H9 (cell line): ENCODE data around the gene DLX5. TPM values are rescaled to one million over a fixed set of nuclear protein-coding genes. Genes with fewer than 3 reads are reported as not detected.

Experiments used
- DNase-seq: peaks from one replicate; pipeline ENCODE4 v3.0.0-alpha.2; 2017
- H2AFZ ChIP-seq: one replicate; pipeline ENCODE4 v1.6.1; 2013; ENCODE audit warnings: mild to moderate bottlenecking, low read length, control low read depth, moderate library complexity
- H2AK5ac ChIP-seq: 2 replicates; pipeline ENCODE4 v1.6.1; 2013; ENCODE audit warnings: low read length, control low read depth, mixed read lengths; ENCODE audit not compliant: insufficient read length
- H2BK120ac ChIP-seq: one replicate; pipeline ENCODE4 v1.6.1; 2013; ENCODE audit warnings: low read depth, mild to moderate bottlenecking, low read length, control low read depth, inconsistent platforms; ENCODE audit not compliant: poor library complexity, severe bottlenecking
- H2BK12ac ChIP-seq: 2 replicates; pipeline ENCODE4 v1.6.1; 2013; ENCODE audit warnings: low read length, control low read depth, mixed read lengths, low read depth; ENCODE audit not compliant: insufficient read length
- H2BK15ac ChIP-seq: 2 replicates; pipeline ENCODE4 v1.6.1; 2013; ENCODE audit warnings: low read depth, low read length, control low read depth
- H2BK20ac ChIP-seq: one replicate; pipeline ENCODE4 v1.6.1; 2013; ENCODE audit warnings: low read depth, mild to moderate bottlenecking, low read length, control low read depth, inconsistent platforms; ENCODE audit not compliant: poor library complexity, severe bottlenecking
- H2BK5ac ChIP-seq: 2 replicates; pipeline ENCODE4 v1.6.1; 2013; ENCODE audit warnings: low read length, control low read depth, mixed read lengths; ENCODE audit not compliant: insufficient read length
- H3K14ac ChIP-seq: 2 replicates; pipeline ENCODE4 v1.6.1; 2013; ENCODE audit warnings: low read length, control low read depth; ENCODE audit not compliant: insufficient read depth
- H3K18ac ChIP-seq: 2 replicates; pipeline ENCODE4 v1.6.1; 2013; ENCODE audit warnings: low read depth, mild to moderate bottlenecking, mixed read lengths, low read length, control low read depth; ENCODE audit not compliant: insufficient read length
- H3K23ac ChIP-seq: 2 replicates; pipeline ENCODE4 v1.6.1; 2013; ENCODE audit warnings: low read length, control low read depth, mixed read lengths, low read depth; ENCODE audit not compliant: insufficient read length
- H3K23me2 ChIP-seq: 2 replicates; pipeline ENCODE4 v1.6.1; 2013; ENCODE audit warnings: low read depth, mild to moderate bottlenecking, mixed read lengths, low read length, control low read depth; ENCODE audit not compliant: insufficient read length, poor library complexity, severe bottlenecking
- H3K27ac ChIP-seq: 2 replicates; pipeline ENCODE4 v1.5.1; 2013; ENCODE audit warnings: low read length, control low read depth, mixed read lengths, low read depth; ENCODE audit not compliant: insufficient read length
- H3K27me3 ChIP-seq: 2 replicates; pipeline ENCODE4 v1.6.1; 2013; ENCODE audit warnings: low read length, control low read depth, inconsistent platforms; ENCODE audit not compliant: insufficient read depth
- H3K4ac ChIP-seq: 2 replicates; pipeline ENCODE4 v1.6.1; 2013; ENCODE audit warnings: low read depth, mild to moderate bottlenecking, control low read depth, inconsistent platforms, low read length, moderate library complexity
- H3K4me1 ChIP-seq: 2 replicates; pipeline ENCODE4 v1.6.1; 2013; ENCODE audit warnings: low read length, control low read depth, inconsistent platforms; ENCODE audit not compliant: insufficient read depth
- H3K4me2 ChIP-seq: 2 replicates; pipeline ENCODE4 v1.6.1; 2013; ENCODE audit warnings: low read length, control low read depth, mixed read lengths; ENCODE audit not compliant: insufficient read length, insufficient read depth
- H3K56ac ChIP-seq: 2 replicates; pipeline ENCODE4 v1.6.1; 2013; ENCODE audit warnings: low read depth, mild to moderate bottlenecking, mixed read lengths, low read length, control low read depth; ENCODE audit not compliant: insufficient read length
- H3K79me1 ChIP-seq: 2 replicates; pipeline ENCODE4 v1.6.1; 2013; ENCODE audit warnings: low read depth, mild to moderate bottlenecking, moderate library complexity, low read length, control low read depth, inconsistent platforms; ENCODE audit not compliant: insufficient read depth, poor library complexity, severe bottlenecking
- H3K79me2 ChIP-seq: 2 replicates; pipeline ENCODE4 v1.6.1; 2013; ENCODE audit warnings: low read length, control low read depth, inconsistent platforms; ENCODE audit not compliant: insufficient read depth
- H3K9ac ChIP-seq: 2 replicates; pipeline ENCODE4 v1.6.1; 2013; ENCODE audit warnings: low read length, control low read depth, mixed read lengths; ENCODE audit not compliant: insufficient read length; ENCODE audit errors: extremely low read depth
- H3K9me3 ChIP-seq: one replicate; pipeline ENCODE4 v1.6.1; 2013; ENCODE audit warnings: low read depth, low read length, inconsistent platforms; ENCODE audit not compliant: control insufficient read depth
- H3T11ph ChIP-seq: one replicate; pipeline ENCODE4 v1.6.1; 2013; ENCODE audit warnings: mild to moderate bottlenecking, low read length, control low read depth, inconsistent platforms
- H4K20me1 ChIP-seq: one replicate; pipeline ENCODE4 v1.6.1; 2013; ENCODE audit not compliant: control insufficient read depth, insufficient read length, insufficient read depth
- H4K5ac ChIP-seq: 2 replicates; pipeline ENCODE4 v1.6.1; 2013; ENCODE audit warnings: low read depth, mild to moderate bottlenecking, mixed read lengths, low read length, control low read depth; ENCODE audit not compliant: insufficient read length
- H4K8ac ChIP-seq: replicated peaks from 2 replicates; pipeline ENCODE4 v1.6.1; 2013; ENCODE audit warnings: low read length, control low read depth, mixed read lengths, low read depth; ENCODE audit not compliant: insufficient read length
- H4K91ac ChIP-seq: 2 replicates; pipeline ENCODE4 v1.6.1; 2013; ENCODE audit warnings: low read depth, mild to moderate bottlenecking, moderate library complexity, mixed read lengths, low read length, control low read depth; ENCODE audit not compliant: insufficient read length
- H3K27ac Mint-ChIP-seq, 3 experiments: 2 replicates in 2 of 3; 3 replicates in 1 of 3; pipeline ENCODE4 v1.8.0; 2020 to 2021; ENCODE audit warnings: mixed read lengths in 3 of 3, mild to moderate bottlenecking in 1 of 3, moderate library complexity in 1 of 3
- H3K27me3 Mint-ChIP-seq: 2 replicates; pipeline ENCODE4 v1.8.0; 2021; ENCODE audit warnings: low read depth, mild to moderate bottlenecking, moderate library complexity, mixed read lengths
- H3K36me3 Mint-ChIP-seq, 3 experiments: 2 replicates in 2 of 3; 3 replicates in 1 of 3; pipeline ENCODE4 v1.8.0; 2020 to 2021; ENCODE audit warnings: low read depth in 3 of 3, mixed read lengths in 3 of 3; ENCODE audit not compliant: insufficient read depth in 1 of 3
- H3K4me1 Mint-ChIP-seq, 2 experiments: 2 replicates each; pipeline ENCODE4 v1.8.0; 2020; ENCODE audit warnings: mixed read lengths in 2 of 2
- H3K4me3 Mint-ChIP-seq, 2 experiments: 2 replicates in 1 of 2; 3 replicates in 1 of 2; pipeline ENCODE4 v1.8.0; 2020 to 2021; ENCODE audit warnings: mild to moderate bottlenecking in 2 of 2, mixed read lengths in 2 of 2, moderate library complexity in 1 of 2
- H3K9me3 Mint-ChIP-seq, 2 experiments: 2 replicates in 1 of 2; 3 replicates in 1 of 2; pipeline ENCODE4 v1.8.0; 2020; ENCODE audit warnings: mild to moderate bottlenecking in 2 of 2, mixed read lengths in 2 of 2, moderate library complexity in 1 of 2
- CTCF ChIP-seq: fragments of 200-600 bp; sonication (generic); conservative IDR thresholded peaks from 3 replicates; pipeline ENCODE4 v1.8.0; 2021; ENCODE audit warnings: antibody characterized with exemption, mild to moderate bottlenecking
- WGBS: extraction: QIAGEN DNeasy Blood & Tissue Kit; methylation state at CpG from one replicate; pipeline ENCODE4 v1.1.7; 2013; ENCODE audit warnings: missing lambda C conversion rate, low lambda C conversion rate, mixed read lengths; ENCODE audit not compliant: insufficient read length; ENCODE audit errors: extremely low coverage; 5-methylcytosine and 5-hydroxymethylcytosine counted together
- total RNA-seq: library from RNA; stranded (reverse); gene quantifications from 2 replicates; pipeline ENCODE4 v1.2.1, GENCODE V29; 2021

The DLX5 gene
- total RNA-seq, 1 experiment from 2014 or later: 0.22 TPM

DNA sequence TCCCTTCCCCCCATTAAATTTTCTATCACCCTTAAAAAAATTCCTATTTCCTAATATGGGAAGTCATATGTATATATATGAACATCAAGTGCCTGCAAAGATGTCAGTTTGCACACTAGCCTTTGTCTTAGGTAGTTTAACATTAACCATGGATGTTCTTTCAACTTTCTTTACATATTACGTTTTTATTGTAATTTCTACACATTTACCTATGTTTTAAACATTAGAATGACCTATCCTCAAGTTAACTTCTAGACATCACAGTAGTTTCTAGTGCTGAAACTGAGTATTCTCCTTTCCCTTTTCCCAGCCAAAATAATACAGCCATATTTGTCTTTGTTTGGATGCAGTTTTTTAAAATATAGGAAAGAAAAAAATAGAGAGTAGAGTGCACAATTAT, 13.5 kb downstream of the DLX5 start:
- H3K4me1 ChIP-seq: no peaks in the 10 kb centered on the region
- TF ChIP-seq CTCF: no peak
- H3K56ac ChIP-seq: no peak overlapping the region
- H2AFZ ChIP-seq: no peak overlapping the region
- H4K91ac ChIP-seq: no peak overlapping the region
- no peak for DNase-seq
- no peak overlapping the region for H3K14ac ChIP-seq
- H3K4me2 ChIP-seq: no peak overlapping the region
- no peak overlapping the region for H3K9ac ChIP-seq
- Mint-ChIP-seq H3K27ac (no peak overlapping the region; a peak in 1 of 7 replicates), H3K9me3 (peaks cover 6 to 16% of the 10 kb centered on the region in 2 experiments; a peak in 4 of 5 replicates), H3K27me3 (peaks cover 98% of the 10 kb centered on the region), H3K4me3 (no peak overlapping the region), H3K4me1 (peaks cover 13 to 42% of the 10 kb centered on the region in 2 experiments), H3K36me3 (no peaks in the 10 kb centered on the region)
- peaks cover 5% of the 10 kb centered on the region for H4K20me1 ChIP-seq
- no peak overlapping the region for H3K27ac ChIP-seq
- H2BK15ac ChIP-seq: no peak overlapping the region
- no peak overlapping the region for H2BK12ac ChIP-seq
- H3K18ac ChIP-seq: no peak overlapping the region
- H2BK120ac ChIP-seq: no peak overlapping the region
- no peaks in the 10 kb centered on the region for H3K9me3 ChIP-seq
- no peak overlapping the region for H4K8ac ChIP-seq
- H3K79me1 ChIP-seq: no peaks in the 10 kb centered on the region
- peaks cover 5% of the 10 kb centered on the region for H3K23me2 ChIP-seq
- H3K4ac ChIP-seq: no peak overlapping the region
- peaks cover 95% of the 10 kb centered on the region for H3K27me3 ChIP-seq
- no peak overlapping the region for H4K5ac ChIP-seq
- H3T11ph ChIP-seq: no peak overlapping the region
- H2BK5ac ChIP-seq: no peak overlapping the region
- H3K79me2 ChIP-seq: no peaks in the 10 kb centered on the region
- H3K23ac ChIP-seq: no peak overlapping the region
- H2BK20ac ChIP-seq: no peak overlapping the region
- H2AK5ac ChIP-seq: no peak overlapping the region
- WGBS: no CpG with 5 or more reads among the region's 1 CpG
